ENCODE measurements around the gene REL.

DNA sequence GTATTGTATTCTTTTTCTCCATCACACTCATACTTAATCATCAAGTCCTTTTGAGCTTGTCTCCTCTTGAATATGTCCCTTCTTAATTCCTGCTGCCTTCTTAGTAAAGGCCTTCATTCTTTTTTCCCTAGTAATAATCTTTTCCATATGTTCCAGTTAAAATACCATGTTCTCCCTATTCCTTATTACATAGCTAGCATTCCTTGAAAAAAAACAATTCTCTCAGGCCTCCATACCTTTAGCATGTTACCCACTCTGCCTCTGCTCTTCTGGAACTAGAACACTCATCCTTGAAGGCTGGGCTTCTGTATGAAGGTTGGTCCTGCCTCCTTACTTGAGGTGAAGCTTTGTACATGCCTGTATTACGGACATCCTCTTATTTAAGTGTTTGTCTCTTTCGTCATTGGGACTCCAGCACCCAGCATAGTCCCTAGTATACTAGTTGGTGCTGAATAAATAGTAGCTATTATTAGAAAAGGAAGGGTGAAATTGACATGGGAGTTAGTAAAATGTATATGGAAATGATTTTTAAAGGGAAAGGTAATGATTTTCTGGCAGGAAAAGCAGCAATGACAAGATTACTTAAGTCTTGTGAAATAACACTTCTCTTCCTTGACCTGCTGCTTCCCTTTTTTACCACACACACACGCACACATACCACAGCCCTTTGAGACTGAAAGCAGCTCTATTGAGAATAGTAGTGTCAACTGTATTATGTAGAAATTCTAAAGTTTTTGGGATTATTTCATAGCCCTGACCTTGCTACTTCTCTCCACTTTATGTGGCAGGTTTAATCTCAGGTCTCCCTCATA is 45.6 kb downstream of the REL start:
- TF ChIP-seq, protein P1, sequence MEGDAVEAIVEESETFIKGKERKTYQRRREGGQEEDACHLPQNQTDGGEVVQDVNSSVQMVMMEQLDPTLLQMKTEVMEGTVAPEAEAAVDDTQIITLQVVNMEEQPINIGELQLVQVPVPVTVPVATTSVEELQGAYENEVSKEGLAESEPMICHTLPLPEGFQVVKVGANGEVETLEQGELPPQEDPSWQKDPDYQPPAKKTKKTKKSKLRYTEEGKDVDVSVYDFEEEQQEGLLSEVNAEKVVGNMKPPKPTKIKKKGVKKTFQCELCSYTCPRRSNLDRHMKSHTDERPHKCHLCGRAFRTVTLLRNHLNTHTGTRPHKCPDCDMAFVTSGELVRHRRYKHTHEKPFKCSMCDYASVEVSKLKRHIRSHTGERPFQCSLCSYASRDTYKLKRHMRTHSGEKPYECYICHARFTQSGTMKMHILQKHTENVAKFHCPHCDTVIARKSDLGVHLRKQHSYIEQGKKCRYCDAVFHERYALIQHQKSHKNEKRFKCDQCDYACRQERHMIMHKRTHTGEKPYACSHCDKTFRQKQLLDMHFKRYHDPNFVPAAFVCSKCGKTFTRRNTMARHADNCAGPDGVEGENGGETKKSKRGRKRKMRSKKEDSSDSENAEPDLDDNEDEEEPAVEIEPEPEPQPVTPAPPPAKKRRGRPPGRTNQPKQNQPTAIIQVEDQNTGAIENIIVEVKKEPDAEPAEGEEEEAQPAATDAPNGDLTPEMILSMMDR (IDR thresholded peaks at IDR 0.05 in 2 of 3, conservative IDR thresholded peaks at IDR 0.05 in 1 of 3; ENCODE audit: borderline replicate concordance in 1 of 3, insufficient read depth in 1 of 3, low read depth in 2 of 3, low read length in 2 of 3): no peak
- no peak for TF ChIP-seq SP1 (IDR thresholded peaks at IDR 0.05; ENCODE audit: low read depth)
- no peak for TF ChIP-seq EZH2phosphoT487 (IDR thresholded peaks at IDR 0.05; ENCODE audit: borderline replicate concordance)
- TF ChIP-seq, protein P2, sequence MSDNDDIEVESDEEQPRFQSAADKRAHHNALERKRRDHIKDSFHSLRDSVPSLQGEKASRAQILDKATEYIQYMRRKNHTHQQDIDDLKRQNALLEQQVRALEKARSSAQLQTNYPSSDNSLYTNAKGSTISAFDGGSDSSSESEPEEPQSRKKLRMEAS (IDR thresholded peaks at IDR 0.05): no peak
- no peak for TF ChIP-seq POLR2AphosphoS5 (IDR thresholded peaks at IDR 0.05; ENCODE audit: low read depth, low read length)
- no peak for TF ChIP-seq POLR2A (IDR thresholded peaks at IDR 0.05; ENCODE audit: borderline replicate concordance, extremely low read depth, insufficient read depth, insufficient read length)
- TF ChIP-seq, protein P3, sequence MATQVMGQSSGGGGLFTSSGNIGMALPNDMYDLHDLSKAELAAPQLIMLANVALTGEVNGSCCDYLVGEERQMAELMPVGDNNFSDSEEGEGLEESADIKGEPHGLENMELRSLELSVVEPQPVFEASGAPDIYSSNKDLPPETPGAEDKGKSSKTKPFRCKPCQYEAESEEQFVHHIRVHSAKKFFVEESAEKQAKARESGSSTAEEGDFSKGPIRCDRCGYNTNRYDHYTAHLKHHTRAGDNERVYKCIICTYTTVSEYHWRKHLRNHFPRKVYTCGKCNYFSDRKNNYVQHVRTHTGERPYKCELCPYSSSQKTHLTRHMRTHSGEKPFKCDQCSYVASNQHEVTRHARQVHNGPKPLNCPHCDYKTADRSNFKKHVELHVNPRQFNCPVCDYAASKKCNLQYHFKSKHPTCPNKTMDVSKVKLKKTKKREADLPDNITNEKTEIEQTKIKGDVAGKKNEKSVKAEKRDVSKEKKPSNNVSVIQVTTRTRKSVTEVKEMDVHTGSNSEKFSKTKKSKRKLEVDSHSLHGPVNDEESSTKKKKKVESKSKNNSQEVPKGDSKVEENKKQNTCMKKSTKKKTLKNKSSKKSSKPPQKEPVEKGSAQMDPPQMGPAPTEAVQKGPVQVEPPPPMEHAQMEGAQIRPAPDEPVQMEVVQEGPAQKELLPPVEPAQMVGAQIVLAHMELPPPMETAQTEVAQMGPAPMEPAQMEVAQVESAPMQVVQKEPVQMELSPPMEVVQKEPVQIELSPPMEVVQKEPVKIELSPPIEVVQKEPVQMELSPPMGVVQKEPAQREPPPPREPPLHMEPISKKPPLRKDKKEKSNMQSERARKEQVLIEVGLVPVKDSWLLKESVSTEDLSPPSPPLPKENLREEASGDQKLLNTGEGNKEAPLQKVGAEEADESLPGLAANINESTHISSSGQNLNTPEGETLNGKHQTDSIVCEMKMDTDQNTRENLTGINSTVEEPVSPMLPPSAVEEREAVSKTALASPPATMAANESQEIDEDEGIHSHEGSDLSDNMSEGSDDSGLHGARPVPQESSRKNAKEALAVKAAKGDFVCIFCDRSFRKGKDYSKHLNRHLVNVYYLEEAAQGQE (IDR thresholded peaks at IDR 0.05; ENCODE audit: low read depth): no peak
- TF ChIP-seq JUND (IDR thresholded peaks at IDR 0.05): no peak
- TF ChIP-seq SIN3A (IDR thresholded peaks at IDR 0.05; ENCODE audit: low read depth): no peak
- no peak for TF ChIP-seq YY1 (IDR thresholded peaks at IDR 0.05; ENCODE audit: extremely low read depth, insufficient replicate concordance, low read depth, low read length)
- TF ChIP-seq, protein P4, sequence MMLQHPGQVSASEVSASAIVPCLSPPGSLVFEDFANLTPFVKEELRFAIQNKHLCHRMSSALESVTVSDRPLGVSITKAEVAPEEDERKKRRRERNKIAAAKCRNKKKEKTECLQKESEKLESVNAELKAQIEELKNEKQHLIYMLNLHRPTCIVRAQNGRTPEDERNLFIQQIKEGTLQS (IDR thresholded peaks at IDR 0.05): no peak
- no peak for TF ChIP-seq RAD21 (IDR thresholded peaks at IDR 0.05; ENCODE audit: low read depth)
- TF ChIP-seq, protein P5, sequence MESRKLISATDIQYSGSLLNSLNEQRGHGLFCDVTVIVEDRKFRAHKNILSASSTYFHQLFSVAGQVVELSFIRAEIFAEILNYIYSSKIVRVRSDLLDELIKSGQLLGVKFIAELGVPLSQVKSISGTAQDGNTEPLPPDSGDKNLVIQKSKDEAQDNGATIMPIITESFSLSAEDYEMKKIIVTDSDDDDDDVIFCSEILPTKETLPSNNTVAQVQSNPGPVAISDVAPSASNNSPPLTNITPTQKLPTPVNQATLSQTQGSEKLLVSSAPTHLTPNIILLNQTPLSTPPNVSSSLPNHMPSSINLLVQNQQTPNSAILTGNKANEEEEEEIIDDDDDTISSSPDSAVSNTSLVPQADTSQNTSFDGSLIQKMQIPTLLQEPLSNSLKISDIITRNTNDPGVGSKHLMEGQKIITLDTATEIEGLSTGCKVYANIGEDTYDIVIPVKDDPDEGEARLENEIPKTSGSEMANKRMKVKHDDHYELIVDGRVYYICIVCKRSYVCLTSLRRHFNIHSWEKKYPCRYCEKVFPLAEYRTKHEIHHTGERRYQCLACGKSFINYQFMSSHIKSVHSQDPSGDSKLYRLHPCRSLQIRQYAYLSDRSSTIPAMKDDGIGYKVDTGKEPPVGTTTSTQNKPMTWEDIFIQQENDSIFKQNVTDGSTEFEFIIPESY (IDR thresholded peaks at IDR 0.05; ENCODE audit: extremely low read depth, insufficient replicate concordance, low read length): no peak
- no peak for TF ChIP-seq EZH2 (IDR thresholded peaks at IDR 0.05)
